HG03097 (cell line): ENCODE results near the gene SCAMP2.
"Not testable (repeated sequence)": the region's sequence is repeated elsewhere in the genome, so short reads cannot be mapped to it uniquely, and the experiment has no call there.

ENCODE experiments used
- ATAC-seq: cut with Tn5 transposase; IDR thresholded peaks from one replicate; pipeline ENCODE4 v1.9.1; 2021; ENCODE audit not compliant: unreplicated experiment, low FRiP score

Gene SCAMP2

DNA sequence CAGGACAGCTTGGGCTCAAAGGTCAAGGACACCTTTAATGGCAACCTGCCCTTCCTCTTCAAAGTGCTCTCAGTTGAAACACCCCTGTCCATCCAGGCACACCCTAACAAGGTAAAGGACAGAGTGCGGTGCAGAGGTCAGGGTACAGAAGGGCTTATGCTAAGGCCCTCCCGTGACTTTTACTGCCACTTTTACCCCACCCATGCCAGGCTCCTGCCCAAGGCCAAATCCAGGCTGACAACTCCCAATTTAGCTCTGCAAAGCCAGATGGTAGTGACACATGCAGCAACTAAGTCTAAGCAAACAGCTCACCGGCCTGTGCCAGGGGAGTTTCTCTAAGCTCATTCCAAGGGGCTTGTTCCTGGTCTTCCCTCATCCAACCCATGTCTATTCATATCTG is 18.3 kb upstream of the SCAMP2 start:
- no peak for ATAC-seq

DNA sequence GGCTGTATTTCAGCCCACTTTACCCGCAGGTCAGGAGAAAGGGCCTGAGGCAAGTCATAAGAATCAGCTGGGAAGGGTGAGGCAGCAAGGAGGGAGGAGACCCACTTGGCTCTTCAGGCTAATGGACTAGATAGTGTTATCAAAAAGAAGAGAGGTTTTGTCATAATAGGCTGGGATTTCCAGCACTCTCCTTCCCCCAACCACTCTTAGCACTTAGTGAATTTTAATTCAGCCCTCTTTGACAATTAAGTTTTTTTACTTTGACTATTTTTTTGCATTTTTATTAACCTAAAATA is 17.4 kb upstream of the SCAMP2 start:
- ATAC-seq = no peak

DNA sequence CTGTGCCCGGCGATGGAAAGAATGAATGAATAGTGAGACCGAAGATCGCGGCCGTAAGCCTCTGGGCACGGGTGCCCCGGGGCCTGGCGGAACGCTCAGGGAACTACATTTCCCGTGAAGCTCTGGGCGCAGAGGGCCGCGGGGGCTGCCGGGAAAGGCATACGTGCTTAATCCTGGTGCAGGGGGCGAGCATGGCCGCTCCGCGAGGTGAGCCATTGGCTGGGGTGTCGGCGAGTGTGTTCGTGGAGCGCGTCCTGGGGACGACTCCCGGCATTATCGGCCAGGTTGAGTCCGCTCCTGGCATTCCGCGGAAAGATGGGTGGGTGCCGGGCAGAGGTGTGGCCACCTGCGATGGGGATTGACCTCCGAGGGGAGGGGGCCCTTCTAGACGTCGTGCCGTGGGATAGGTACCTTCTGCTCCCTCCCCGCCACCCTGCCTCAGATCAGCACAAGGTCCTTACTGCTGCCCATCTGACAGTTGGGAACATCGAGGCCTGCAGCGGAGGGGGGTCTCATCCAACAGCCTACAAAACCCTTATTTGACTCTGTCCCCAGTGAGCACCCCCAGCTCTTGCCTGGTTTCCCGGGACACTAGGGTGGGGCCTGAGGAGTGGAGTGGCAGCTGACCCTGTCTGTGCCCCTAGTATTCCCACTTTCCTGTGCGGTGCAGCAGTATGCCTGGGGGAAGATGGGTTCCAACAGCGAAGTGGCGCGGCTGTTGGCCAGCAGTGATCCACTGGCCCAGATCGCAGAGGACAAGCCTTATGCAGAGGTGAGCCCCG is 16.9 kb upstream of the SCAMP2 start, which contains the start of gene MPI:
TSS of gene MPI (plus strand) at position 160 of the 782 bp plus-strand sequence. CDS start at position 192, 32 bp downstream.
- ATAC-seq = no peak

DNA sequence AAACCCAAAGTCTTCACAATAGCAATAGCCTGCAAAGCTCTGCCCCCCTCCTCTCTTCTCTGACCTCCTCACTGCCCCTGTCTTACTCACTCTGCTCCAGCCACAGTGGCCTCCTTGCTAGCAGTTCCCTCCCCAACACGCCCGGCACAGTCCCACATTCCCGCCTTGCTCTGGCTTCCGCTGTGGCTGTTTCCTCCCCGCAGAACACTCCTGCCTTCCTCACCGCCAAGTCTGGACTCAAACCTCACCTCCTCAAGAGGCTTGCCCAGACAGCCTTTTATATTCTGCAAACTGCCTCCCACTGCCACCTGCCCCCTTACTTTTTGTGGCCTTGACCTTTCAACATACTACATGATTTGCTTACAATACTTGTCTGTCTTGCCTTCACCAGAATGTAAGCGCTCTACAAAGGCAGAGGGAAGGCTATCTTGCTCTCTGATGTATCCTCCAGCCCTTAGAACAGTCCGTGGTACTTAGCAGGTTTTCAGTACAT is 16.3 kb upstream of the SCAMP2 start:
- ATAC-seq = no peak

DNA sequence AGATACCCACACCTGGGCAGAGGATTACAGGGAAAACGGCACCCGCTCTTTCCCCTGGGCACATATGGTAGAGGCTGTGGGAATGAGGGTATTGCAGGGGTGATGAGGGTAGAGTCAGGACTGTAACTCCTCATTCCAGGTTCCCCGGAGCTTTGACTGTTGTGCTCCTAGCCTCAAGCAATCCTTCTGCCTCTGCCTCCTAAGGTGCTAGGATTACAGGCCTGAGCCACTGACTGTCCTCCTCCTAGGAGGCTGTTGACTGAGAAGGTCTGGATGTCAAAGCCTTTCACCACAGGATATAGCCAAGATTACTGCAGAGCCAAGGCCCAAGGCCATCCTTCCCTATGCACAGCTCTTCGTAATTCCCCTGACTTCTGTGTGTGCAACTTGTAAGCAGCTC is 15.6 kb upstream of the SCAMP2 start:
- no peak for ATAC-seq

DNA sequence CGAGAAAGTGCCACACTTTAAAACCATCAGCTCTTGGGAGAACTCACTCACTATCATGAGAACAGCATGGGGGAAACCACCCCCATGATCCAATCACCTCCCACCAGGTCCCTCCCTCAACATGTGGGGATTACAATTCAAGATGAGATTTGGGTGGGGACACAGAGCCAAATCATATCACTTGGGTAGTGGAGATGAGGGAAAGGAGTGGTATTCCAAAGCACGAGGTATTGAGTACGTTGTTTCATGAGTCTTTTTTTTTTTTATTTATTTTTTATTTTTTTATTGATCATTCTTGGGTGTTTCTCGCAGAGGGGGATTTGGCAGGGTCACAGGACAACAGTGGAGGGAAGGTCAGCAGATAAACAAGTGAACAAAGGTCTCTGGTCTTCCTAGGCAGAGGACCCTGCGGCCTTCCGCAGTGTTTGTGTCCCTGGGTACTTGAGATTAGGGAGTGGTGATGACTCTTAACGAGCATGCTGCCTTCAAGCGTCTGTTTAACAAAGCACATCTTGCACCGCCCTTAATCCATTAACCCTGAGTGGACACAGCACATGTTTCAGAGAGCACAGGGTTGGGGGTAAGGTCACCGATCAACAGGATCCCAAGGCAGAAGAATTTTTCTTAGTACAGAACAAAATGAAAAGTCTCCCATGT is 14.5 kb upstream of the SCAMP2 start:
- not testable (repeated sequence) for ATAC-seq

DNA sequence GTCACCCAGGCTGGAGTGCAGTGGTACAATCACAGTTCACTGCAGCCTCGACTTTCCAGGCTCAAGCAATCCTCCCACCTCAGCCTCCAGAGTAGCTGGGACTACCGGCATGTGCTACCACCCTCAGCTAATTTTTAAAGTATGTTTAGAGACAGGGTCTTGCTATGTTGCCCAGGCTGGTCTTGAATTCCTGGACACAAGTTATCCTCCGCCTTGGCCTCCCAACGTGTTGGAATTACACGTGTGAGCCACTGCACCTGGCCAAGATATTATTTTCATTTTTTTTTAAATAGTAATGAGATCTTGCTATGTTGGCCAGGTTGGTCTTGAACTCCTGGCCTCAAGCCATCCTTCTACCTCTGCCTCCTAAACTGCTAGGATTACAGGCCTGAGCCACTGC is 12.3 kb upstream of the SCAMP2 start:
- ATAC-seq = no peak

DNA sequence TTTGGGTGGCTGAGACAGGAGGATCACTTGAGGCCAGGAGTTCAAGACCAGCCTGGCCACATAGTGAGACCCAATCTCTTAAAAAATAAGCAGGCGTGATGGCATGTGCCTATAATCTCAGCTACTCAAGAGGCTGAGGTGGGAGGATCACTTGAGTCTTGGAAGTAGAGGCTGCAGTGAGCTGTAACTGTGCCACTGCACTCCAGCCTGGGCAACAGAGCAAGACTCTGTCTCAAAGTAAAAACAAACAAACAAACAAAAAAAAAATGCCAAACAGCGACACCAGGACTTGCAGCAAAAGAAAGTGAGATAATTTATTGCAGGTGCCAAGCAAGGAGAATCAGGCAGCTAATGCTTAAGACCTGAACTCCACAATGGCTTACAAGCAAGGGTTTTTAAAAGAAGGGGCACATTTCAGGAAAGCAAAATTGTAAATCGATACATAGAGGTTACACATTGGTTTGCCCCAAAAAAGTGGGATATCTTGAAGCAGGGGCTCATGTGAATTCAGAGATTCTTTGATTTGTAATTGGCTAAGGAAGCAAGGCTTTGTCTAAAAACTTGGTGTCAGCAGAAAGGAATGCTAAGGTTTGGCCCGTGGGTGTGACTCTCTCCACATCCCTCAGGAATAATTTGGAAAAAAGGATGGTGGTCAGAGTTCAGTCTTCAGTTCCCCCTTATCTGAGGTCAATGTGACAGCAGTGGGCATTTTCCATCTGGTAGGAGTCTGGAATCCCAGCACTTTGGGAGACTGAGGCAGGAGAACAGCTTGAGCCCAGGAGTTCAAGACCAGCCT is 11.5 kb upstream of the SCAMP2 start:
- no peak for ATAC-seq

DNA sequence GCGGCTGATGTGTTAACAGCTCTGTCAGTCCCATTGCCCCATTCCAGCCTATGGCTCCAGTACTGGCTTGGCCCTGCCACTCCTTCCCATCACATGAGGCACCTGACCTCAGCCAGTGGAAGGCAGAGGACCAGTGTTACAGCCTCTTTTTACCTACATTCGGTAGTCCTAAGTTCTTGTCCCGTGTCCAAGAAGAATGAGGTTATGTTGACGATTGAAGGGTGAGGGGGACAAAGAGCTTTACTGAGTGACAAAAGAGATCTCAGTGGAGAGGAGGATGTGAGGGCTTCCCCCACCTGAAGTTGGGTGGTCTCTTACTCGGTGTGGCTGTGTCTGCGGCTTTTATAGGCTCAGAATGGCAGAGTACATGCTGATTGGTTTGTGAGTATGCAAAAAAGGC is 9.4 kb upstream of the SCAMP2 start:
- ATAC-seq = no peak

DNA sequence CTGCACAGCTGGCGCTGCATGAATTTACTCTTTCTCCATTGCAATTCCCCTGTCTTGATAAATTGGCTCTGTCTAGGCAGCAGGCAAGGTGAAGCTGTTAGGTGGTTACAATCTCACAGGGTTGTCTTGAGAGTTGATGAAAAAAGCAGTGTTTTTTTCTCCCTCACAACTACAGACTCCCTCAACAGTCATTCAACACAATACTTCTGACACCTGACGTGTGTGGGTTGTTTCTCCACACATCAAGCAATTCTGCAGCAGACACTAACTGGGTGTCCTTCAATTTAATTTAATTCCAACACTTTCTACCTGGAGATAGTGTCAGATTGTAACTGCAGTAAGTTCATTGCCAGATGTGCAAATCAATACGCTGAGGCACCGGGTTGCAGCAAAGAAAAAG is 5.1 kb upstream of the SCAMP2 start:
- ATAC-seq = no peak

DNA sequence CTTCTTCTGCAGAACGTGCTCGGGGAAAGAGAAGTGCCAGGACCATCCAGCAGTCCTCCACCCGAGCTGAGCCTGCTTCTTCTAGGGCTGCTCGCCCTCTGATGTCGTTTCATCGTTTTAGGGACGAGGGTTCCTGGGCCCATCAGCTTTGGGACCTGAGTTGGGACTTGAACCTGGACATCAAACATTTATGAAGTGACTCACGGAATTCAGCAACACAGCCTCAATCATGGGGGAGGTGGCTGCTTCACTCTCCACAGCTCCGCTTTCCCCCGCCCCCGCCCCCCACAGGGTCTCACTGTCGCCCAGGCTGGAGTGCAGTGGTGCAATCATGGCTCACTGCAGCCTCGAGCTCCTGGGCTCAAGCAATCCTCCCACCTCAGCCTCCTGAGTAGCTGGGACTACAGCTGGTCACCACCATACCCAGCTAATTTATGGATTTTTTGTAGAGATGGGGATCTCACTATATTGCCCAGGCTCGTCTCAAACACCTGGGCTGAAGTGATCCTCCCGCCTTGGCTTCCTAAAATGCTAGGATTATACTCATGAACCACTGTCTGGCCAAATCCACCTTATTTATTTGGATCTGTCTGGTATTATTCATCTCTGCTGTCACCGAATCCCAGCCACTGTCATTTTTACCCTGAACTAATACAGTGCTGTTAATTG is 725 bp upstream of the SCAMP2 start:
- no peak for ATAC-seq

DNA sequence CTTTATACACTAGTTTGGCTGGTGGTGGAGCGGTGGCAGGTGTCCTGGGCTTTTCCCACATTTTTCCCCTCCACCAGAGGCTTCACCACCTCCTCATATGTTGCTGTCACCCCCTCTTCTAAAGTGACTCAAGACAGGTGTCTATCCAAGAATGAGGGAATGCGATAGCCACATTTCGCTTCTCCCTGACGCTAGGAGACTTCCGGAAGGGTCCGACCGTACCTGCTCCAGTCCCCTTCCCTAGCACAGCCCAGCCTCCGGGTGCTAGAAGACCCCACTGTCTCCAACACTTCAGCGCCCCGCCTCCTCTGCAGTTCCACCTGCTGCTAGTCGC is 496 bp downstream of the SCAMP2 start:
- ATAC-seq = no peak

DNA sequence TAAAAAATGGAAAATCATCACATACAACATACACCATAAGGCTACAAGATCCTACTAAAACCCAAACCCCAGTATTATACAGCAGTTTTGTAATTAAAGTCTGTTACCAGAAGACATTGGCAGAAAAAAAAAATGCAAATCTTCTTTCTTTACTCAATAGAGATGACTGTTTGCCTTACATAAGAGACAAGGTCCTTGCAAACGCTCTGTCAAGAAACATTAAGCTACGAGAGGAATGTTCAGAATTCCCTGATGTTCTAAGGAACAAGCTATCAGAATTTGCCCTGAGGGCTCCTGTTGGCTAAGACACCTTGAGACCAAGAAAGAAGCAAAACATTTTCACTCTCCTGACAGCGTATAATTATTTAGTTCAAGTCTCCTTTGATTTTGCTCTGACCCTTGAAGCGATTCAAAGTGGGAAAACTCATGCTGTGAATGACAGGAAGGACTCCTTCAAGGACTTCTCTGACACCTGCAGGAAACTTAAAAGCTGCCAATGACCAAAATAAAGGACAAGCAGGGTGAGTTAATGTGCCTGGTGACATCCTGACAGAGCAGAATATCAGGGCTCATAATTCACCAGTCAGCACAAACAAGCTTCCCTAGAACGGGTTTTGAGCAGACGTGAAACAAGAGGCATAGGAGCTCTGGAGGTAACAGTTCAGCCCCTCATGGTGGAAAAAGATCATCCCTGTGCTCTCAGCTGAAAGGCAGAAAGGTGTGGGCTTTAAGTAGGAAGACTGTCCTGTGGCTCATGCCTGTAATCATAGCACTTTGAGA is 2.5 kb downstream of the SCAMP2 start:
- ATAC-seq = no peak

DNA sequence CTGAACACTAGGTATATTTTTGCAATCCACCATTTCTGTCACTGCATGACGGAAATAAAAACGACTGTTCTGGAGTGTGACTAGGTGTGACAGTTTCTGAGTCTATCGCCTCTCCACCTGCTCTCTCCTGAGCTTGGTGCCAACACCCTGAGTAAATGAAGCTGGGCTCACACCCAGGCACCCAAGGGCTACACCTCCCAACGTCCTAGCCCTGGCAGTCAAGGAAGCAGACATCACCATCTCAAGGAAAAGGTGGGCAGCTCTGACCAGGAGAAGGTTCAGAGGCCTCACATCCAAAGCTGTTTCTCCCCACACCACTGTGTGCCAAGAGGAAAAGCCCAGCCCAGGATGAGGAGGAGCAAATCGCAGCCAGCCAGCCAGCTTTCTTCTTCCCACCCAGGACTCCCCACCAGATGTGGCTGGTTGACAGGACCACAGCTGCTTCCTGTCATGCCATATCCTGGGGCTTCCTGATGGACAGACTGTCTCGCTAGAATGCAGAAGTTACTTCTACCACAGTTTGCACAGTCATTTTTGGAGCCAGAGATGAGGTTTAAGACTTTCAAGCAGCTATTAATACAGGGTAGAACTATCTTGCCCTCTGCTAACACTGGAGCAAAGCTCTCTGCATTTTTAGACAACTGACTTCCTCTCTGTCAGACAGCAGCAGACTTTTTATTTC is 3.3 kb downstream of the SCAMP2 start:
- ATAC-seq = peak; percentile 69

DNA sequence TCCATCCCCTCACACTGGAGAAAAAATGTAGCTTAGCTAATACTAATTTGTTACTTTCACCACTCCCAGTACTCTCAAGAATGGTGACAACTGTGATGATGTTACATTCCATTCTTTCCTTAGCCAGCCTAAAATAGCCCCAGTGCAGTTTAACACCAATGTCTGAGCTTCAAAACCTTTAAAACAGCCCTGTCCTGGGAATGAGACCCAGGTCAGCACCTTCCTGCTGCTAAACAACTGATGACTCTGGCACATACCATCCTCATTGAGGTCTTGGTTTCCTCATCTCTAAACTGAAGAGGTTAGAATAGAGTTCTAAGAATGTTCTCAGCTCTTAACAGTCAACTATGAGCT is 3.8 kb downstream of the SCAMP2 start:
- peak; percentile 4 for ATAC-seq

DNA sequence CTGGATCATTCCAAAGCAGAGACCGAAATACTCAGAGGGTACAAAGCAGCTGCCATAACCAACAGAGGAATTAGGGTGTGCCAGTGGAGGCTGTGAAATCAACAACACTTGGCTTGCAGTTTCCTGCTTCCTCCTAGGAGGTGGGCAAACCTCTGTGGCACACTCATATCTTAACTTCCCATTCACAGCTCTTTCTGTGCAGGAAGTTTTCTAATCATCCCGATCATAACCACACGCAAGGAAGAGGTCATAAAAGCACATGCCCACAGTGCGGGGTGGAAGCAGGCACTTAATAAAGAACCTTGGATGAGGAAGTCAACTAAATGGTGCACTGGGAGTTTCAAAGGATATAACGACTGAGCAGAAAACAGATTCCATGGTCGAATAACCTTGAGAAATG is 5.1 kb downstream of the SCAMP2 start:
- no peak for ATAC-seq

DNA sequence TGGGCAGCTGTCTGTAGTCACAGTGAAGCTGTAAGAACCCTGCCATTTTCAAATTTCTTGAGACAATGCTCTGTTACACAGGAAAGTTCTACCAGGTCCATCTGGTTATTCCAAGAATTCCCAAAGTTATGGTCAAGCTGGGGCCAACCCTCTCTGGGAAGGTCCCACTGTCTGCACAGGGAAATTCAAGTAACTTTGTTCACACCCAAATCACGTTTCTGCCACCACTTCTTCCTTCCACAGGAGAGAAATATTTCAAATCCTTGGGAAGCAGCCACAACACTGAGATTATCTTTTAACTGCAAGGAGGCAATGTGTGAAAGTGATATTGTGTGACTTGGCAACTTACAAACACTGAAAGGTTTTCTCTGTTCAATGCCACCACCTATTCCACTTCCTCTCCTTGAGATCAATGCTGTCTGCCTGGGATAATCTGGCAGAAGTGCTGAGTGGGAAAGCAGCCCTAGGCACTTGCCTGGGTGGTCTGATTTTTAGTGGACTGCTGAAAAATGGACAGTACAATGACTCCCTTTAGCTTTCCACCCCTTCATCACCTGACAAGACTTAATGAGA is 5.6 kb downstream of the SCAMP2 start:
- ATAC-seq = no peak

DNA sequence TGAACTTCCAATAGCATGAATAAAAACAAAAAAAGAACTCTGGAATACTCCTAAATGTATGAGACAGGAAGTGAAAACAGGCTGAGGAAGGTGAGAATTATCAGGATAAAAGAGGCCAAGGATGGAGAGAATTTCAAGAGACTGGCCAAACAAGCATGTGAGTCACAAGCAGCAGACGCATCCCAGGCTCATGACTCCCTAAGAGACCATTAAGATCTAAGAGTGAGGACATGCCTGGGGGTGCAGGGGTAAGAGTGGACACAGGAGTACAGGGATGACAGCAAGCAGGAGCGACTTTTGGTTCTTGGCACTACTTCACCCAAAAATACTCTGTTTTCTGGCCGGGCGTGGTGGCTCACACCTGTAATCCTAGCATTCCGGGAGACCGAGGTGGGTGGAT is 7.1 kb downstream of the SCAMP2 start:
- no peak for ATAC-seq

DNA sequence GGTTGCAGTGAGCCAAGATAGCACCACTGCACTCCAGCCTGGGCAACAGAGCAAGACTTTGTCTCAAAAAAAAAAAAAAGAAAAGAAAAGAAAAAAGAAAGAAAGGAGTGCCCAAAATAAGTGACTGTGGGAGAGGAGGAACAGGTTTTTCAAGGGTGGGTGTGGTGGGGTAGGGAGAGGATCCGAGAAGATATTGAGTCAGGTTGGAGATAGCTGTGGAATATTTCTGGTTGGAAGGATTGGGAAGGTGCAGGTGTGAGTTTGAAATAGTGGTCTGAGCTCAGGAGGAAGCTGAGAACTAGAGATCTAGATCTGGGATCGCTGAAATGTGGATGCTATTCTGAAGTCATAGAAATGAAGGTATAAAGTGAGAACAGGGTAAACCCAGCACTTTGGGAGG is 7.8 kb downstream of the SCAMP2 start:
- ATAC-seq = no peak

DNA sequence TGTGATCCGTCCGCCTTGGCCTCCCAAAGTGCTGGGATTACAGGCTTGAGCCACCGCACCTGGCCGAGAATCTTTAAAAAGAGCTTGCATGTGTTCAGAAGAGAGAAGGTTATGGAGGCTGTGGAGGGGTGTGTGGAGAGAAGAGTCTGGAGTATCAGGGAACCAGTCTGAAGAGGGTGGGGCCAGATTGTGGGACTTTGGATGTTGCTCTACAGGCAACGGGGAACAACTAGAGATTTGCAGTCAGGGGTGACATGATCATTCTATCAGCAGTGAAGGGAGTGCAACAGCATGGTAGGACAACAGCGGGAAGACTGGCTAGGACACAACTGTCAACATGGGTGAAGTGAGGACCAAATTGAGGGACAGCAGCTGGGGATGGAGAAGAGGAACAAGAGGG is 8.9 kb downstream of the SCAMP2 start:
- no peak for ATAC-seq
